ENCODE data around the gene DUSP1.

DNA sequence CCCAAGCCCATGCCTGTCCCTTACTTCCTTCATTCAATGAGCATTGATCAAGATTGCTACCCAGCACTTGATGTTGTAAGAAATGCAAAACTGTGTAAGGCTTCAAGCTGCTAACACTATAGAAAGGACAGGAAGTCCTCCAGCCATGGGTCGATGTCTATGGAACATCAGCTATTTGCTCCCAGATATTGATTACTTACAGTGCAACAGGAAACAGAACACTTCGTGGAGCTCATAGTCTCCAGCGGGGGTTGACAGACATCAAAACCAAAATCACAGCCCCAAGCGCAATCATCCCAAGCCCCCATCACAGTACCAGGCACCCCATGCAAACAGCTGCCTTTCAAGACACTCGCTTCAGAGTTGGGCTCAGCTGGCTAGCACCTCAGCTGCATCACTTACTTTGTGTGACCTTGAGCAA is 26.8 kb upstream of the DUSP1 start:
- TF ChIP-seq POLR2A (IDR thresholded peaks at IDR 0.05; ENCODE audit: low read depth, low read length) (no peak; the same call in 1 of the 2 replicates), BHLHE40 (IDR thresholded peaks at IDR 0.05; ENCODE audit: low read depth, low read length) (no peak)
- TF ChIP-seq, protein P1, sequence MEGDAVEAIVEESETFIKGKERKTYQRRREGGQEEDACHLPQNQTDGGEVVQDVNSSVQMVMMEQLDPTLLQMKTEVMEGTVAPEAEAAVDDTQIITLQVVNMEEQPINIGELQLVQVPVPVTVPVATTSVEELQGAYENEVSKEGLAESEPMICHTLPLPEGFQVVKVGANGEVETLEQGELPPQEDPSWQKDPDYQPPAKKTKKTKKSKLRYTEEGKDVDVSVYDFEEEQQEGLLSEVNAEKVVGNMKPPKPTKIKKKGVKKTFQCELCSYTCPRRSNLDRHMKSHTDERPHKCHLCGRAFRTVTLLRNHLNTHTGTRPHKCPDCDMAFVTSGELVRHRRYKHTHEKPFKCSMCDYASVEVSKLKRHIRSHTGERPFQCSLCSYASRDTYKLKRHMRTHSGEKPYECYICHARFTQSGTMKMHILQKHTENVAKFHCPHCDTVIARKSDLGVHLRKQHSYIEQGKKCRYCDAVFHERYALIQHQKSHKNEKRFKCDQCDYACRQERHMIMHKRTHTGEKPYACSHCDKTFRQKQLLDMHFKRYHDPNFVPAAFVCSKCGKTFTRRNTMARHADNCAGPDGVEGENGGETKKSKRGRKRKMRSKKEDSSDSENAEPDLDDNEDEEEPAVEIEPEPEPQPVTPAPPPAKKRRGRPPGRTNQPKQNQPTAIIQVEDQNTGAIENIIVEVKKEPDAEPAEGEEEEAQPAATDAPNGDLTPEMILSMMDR (conservative IDR thresholded peaks at IDR 0.05; ENCODE audit: low read depth, low read length), result no peak
